Measurements from ENCODE around the gene SLC16A10.

DNA sequence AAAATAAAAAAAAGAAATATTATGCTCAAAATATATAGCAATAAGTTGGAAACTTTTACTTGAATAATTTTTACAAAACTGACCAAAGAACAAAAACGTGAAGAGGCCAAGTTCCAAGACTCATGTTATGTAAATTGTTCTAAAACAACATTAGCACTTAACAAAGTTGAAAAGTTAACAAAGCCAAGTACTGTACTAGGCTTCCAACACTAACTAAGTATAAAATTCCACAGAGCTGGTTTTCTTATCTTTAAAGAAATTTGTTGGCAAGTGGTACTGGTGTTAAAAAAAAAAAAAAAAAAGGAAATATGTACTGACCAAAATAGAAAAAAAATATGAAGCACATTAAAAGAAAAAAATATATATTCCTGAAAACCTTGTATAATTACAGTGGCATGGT, 127.8 kb downstream of the SLC16A10 start:
- no peak for TF ChIP-seq POLR2AphosphoS5 (IDR thresholded peaks at IDR 0.05)
- no peak for TF ChIP-seq POLR2A (IDR thresholded peaks at IDR 0.05)
- no peak for TF ChIP-seq CTCF (IDR thresholded peaks at IDR 0.05)

All from breast epithelium (tissue), 3 donors.